ENCODE data around the gene SH3RF3. TPM values are rescaled to one million over a fixed set of nuclear protein-coding genes. Genes with fewer than 3 reads are reported as not detected.
"Not testable (repeated sequence)": the region's sequence is repeated elsewhere in the genome, so short reads cannot be mapped to it uniquely, and the experiment has no call there.

SH3RF3 gene
- 0.22 and 0.24 TPM in 2 replicates for total RNA-seq

GRCh38 chr2:109128616-109129355 is at the start of gene SH3RF3:
Gene SH3RF3, plus strand, starts transcription at chr2:109129205.
- intact Hi-C loops (cut with micrococcal nuclease): loop anchor here (1.0 to 5.0 kb wide), 5 partner anchors 16 to 382 kb away; no protein-coding TSS in a partner anchor

GRCh38 chr2:109079590-109079989 is 49.4 kb upstream of the SH3RF3 start:
- intact Hi-C loops (cut with micrococcal nuclease): no loop called here

- intact Hi-C loops (cut with micrococcal nuclease): no loop called here
These were observed 48.9 kb upstream of the SH3RF3 start for GRCh38 chr2:109080109-109080508.

GRCh38 chr2:109080757-109081156 is 48.2 kb upstream of the SH3RF3 start:
- intact Hi-C loops (cut with micrococcal nuclease): no loop called here

- intact Hi-C loops (cut with micrococcal nuclease): no loop called here
These were observed 47.6 kb upstream of the SH3RF3 start for GRCh38 chr2:109081374-109081773.

GRCh38 chr2:109083771-109084170 is 45.2 kb upstream of the SH3RF3 start:
- intact Hi-C loops (cut with micrococcal nuclease): no loop called here

- intact Hi-C loops (cut with micrococcal nuclease): no loop called here
These were observed 44.7 kb upstream of the SH3RF3 start for GRCh38 chr2:109084341-109084740.

- intact Hi-C loops (cut with micrococcal nuclease): no loop called here
These were observed 42.9 kb upstream of the SH3RF3 start for GRCh38 chr2:109085912-109086742.

- intact Hi-C loops (cut with micrococcal nuclease): no loop called here
These were observed 42.3 kb upstream of the SH3RF3 start for GRCh38 chr2:109086743-109087020.

GRCh38 chr2:109087055-109087663 is 41.8 kb upstream of the SH3RF3 start:
- intact Hi-C loops (cut with micrococcal nuclease): no loop called here

GRCh38 chr2:109089602-109090300 is 39.3 kb upstream of the SH3RF3 start:
- intact Hi-C loops (cut with micrococcal nuclease): no loop called here

GRCh38 chr2:109091526-109091925 is 37.5 kb upstream of the SH3RF3 start:
- intact Hi-C loops (cut with micrococcal nuclease): no loop called here

- intact Hi-C loops (cut with micrococcal nuclease): no loop called here
These were observed 34.9 kb upstream of the SH3RF3 start for GRCh38 chr2:109094144-109094543.

- intact Hi-C loops (cut with micrococcal nuclease): no loop called here
These were observed 30.6 kb upstream of the SH3RF3 start for GRCh38 chr2:109098251-109098920.

- intact Hi-C loops (cut with micrococcal nuclease): no loop called here
These were observed 30.1 kb upstream of the SH3RF3 start for GRCh38 chr2:109098921-109099273.

- intact Hi-C loops (cut with micrococcal nuclease): no loop called here
These were observed 26.3 kb upstream of the SH3RF3 start for GRCh38 chr2:109102588-109103233.

- intact Hi-C loops (cut with micrococcal nuclease): no loop called here
These were observed 23.9 kb upstream of the SH3RF3 start for GRCh38 chr2:109105113-109105512.

- intact Hi-C loops (cut with micrococcal nuclease): no loop called here
These were observed 20.3 kb upstream of the SH3RF3 start for GRCh38 chr2:109108740-109109139.

GRCh38 chr2:109109342-109109741 is 19.7 kb upstream of the SH3RF3 start:
- intact Hi-C loops (cut with micrococcal nuclease): no loop called here

GRCh38 chr2:109110170-109110569 is 18.8 kb upstream of the SH3RF3 start:
- intact Hi-C loops (cut with micrococcal nuclease): no loop called here

GRCh38 chr2:109117181-109117580 is 11.8 kb upstream of the SH3RF3 start:
- intact Hi-C loops (cut with micrococcal nuclease): not testable (repeated sequence)
